ENCODE results near the gene ALLC.

ALLC gene

DNA sequence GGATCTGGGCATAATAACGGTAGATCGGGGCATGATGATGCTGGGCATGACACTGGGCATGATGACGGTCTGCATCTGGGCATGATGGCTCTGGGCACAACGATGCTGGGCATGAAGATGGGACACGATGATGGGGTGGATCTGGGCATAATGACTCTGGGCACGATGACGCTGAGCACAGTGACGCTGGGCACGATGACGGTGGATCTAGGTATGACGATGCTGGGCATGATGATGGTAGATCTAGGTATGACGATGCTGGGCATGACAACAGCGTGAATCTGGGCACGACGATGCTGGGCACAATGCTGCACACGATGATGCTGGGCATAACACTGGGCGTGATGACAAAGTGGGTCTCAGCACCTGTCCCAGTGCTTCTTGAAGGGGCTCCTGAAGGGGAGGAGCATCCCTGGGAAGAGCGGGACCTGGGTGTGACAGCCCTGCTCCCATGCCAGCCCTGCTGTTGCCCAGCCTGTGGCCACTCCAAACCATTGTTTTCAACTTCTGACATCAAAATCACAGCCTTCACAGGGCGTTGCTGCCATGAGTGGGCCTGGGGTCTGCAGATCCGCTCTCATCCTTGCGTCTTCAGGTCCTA lies 30.4 kb upstream of the ALLC start:
- H3K36me3 ChIP-seq (ENCODE audit: control insufficient read depth, insufficient read depth, low read length), result no peaks in the 10 kb centered on the region
- no peak for DNase-seq
- WGBS (ENCODE audit: extremely low coverage, insufficient coverage, low lambda C conversion rate), result no CpG with 5 or more reads among the region's 21 CpGs
- H3K4me1 ChIP-seq (ENCODE audit: control insufficient read depth, low read depth, low read length), result no peaks in the 10 kb centered on the region
- no peaks in the 10 kb centered on the region for H3K79me1 ChIP-seq (ENCODE audit: low read length)
- no peak overlapping the region for H3K4me2 ChIP-seq (ENCODE audit: low read length)
- no peak overlapping the region for H3K9ac ChIP-seq (ENCODE audit: low read length)
- no peak overlapping the region for H3K23ac ChIP-seq (ENCODE audit: low read length)
- no peak overlapping the region for H2BK15ac ChIP-seq (replicated peaks; ENCODE audit: low read depth)
- H3K4me3 ChIP-seq (ENCODE audit: low read length), result no peak overlapping the region
- no peaks in the 10 kb centered on the region for H3K27me3 ChIP-seq (ENCODE audit: insufficient read depth, low read length, poor library complexity)
- H4K5ac ChIP-seq (ENCODE audit: low read length), result no peak overlapping the region
- H3K4ac ChIP-seq (ENCODE audit: low read depth, low read length), result no peak overlapping the region
- no peaks in the 10 kb centered on the region for H3K79me2 ChIP-seq (ENCODE audit: control insufficient read depth, insufficient read depth, low read length)
- no peak overlapping the region for H2BK120ac ChIP-seq (ENCODE audit: low read depth, low read length)
- H2BK5ac ChIP-seq (ENCODE audit: low read length), result no peak overlapping the region
- no peak overlapping the region for H3K18ac ChIP-seq (ENCODE audit: low read length)
- no peak overlapping the region for H3K56ac ChIP-seq (ENCODE audit: low read length)
- no peak overlapping the region for H4K8ac ChIP-seq (ENCODE audit: low read depth, low read length)
- H2AK5ac ChIP-seq (ENCODE audit: low read length), result no peak overlapping the region
- no peak overlapping the region for H3K27ac ChIP-seq (ENCODE audit: low read depth, low read length)

DNA sequence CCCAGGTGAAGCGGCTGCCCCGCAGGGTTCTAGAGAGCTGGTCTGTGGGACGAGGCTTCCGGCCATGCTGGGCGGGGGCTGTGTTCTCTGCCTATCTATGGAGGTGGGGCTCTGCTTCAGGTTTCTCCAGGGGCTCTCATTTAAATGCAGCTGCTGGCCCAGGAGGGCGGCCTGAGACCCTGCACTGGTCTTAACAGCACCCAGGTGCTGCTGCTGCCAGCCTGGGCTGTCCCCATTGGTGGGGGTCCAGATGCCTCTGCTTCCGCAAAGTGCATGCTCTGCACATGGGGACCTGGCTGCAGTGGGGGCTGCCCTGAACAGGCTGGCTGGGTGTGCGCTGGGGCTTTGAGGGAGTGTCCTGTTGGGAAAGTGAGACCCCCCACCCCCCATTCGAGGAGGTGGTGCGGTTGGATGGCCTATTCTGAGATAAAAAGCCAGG lies 29.7 kb upstream of the ALLC start:
- H3K23ac ChIP-seq (ENCODE audit: low read length), result no peak overlapping the region
- no peak overlapping the region for H4K8ac ChIP-seq (ENCODE audit: low read depth, low read length)
- no peak overlapping the region for H3K56ac ChIP-seq (ENCODE audit: low read length)
- no peak overlapping the region for H3K4ac ChIP-seq (ENCODE audit: low read depth, low read length)
- H3K18ac ChIP-seq (ENCODE audit: low read length), result no peak overlapping the region
- no peaks in the 10 kb centered on the region for H3K27me3 ChIP-seq (ENCODE audit: insufficient read depth, low read length, poor library complexity)
- no peaks in the 10 kb centered on the region for H3K36me3 ChIP-seq (ENCODE audit: control insufficient read depth, insufficient read depth, low read length)
- H2BK5ac ChIP-seq (ENCODE audit: low read length), result no peak overlapping the region
- no peak overlapping the region for H2BK15ac ChIP-seq (replicated peaks; ENCODE audit: low read depth)
- H4K5ac ChIP-seq (ENCODE audit: low read length), result no peak overlapping the region
- no peak overlapping the region for H3K4me3 ChIP-seq (ENCODE audit: low read length)
- no peaks in the 10 kb centered on the region for H3K4me1 ChIP-seq (ENCODE audit: control insufficient read depth, low read depth, low read length)
- no peak overlapping the region for H2BK120ac ChIP-seq (ENCODE audit: low read depth, low read length)
- no peaks in the 10 kb centered on the region for H3K79me1 ChIP-seq (ENCODE audit: low read length)
- no peak overlapping the region for H3K9ac ChIP-seq (ENCODE audit: low read length)
- no CpG with 5 or more reads among the region's 10 CpGs for WGBS (ENCODE audit: extremely low coverage, insufficient coverage, low lambda C conversion rate)
- no peak overlapping the region for H3K27ac ChIP-seq (ENCODE audit: low read depth, low read length)
- no peak overlapping the region for H2AK5ac ChIP-seq (ENCODE audit: low read length)
- DNase-seq, result no peak
- H3K4me2 ChIP-seq (ENCODE audit: low read length), result no peak overlapping the region
- H3K79me2 ChIP-seq (ENCODE audit: control insufficient read depth, insufficient read depth, low read length), result no peaks in the 10 kb centered on the region

DNA sequence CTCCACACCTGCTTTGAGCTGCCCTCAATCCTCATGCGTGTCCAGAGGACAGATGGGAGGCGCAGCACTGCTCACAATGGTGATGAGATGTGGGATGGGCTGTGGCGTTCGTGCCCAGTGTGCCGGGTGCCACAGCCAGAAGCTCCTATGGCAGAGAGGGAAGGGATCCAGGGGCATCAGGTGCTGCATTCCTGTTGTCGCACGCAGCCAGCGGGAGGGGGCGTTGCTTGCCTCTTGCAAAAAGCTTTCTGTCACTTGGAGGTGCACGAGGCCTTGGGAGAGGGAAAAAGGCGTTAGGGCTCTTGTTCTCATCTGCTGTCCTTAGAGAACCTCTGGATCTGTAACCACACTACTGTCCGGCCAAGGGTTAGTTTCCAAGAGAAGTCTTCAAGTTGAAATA lies 29.2 kb upstream of the ALLC start:
- Histone ChIP-seq H3K4me2 (ENCODE audit: low read length) (no peak overlapping the region), H3K18ac (ENCODE audit: low read length) (no peak overlapping the region), H3K4me1 (ENCODE audit: control insufficient read depth, low read depth, low read length) (no peaks in the 10 kb centered on the region), H3K79me2 (ENCODE audit: control insufficient read depth, insufficient read depth, low read length) (no peaks in the 10 kb centered on the region), H3K27ac (ENCODE audit: low read depth, low read length) (no peak overlapping the region), H3K4me3 (ENCODE audit: low read length) (no peak overlapping the region), H3K36me3 (ENCODE audit: control insufficient read depth, insufficient read depth, low read length) (no peaks in the 10 kb centered on the region), H3K23ac (ENCODE audit: low read length) (no peak overlapping the region), H2BK5ac (ENCODE audit: low read length) (no peak overlapping the region), H3K79me1 (ENCODE audit: low read length) (no peaks in the 10 kb centered on the region), H3K56ac (ENCODE audit: low read length) (no peak overlapping the region), H2AK5ac (ENCODE audit: low read length) (no peak overlapping the region), H4K5ac (ENCODE audit: low read length) (no peak overlapping the region), H3K9ac (ENCODE audit: low read length) (no peak overlapping the region), H4K8ac (ENCODE audit: low read depth, low read length) (no peak overlapping the region), H2BK15ac (replicated peaks; ENCODE audit: low read depth) (no peak overlapping the region), H3K27me3 (ENCODE audit: insufficient read depth, low read length, poor library complexity) (no peaks in the 10 kb centered on the region), H2BK120ac (ENCODE audit: low read depth, low read length) (no peak overlapping the region), H3K4ac (ENCODE audit: low read depth, low read length) (no peak overlapping the region)
- DNase-seq, result peak; percentile 66
- no CpG with 5 or more reads among the region's 12 CpGs for whole genome bisulfite sequencing (ENCODE audit: extremely low coverage, insufficient coverage, low lambda C conversion rate)

DNA sequence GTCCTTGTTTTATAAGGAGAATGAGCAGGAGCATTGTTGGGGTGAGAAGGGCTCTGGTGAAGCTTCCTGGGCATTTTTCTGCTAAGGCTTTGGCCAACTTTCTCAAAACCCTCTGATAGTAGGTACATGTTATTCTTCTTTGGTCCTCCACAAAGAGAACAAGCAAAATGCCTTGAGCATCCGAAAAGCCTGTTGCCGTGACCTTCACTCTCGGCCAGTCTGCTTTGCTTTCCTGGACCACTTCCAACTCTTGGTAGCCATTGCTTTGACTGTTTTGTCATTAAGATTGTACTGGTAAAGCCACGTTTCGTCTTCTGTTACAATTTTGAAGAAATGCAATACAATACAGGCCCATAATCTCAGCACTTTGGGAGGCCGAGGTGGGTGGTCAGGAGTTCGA lies 27.4 kb upstream of the ALLC start:
- Histone ChIP-seq H3K23ac (ENCODE audit: low read length) (no peak overlapping the region), H2BK5ac (ENCODE audit: low read length) (no peak overlapping the region), H3K27ac (ENCODE audit: low read depth, low read length) (no peak overlapping the region), H3K4ac (ENCODE audit: low read depth, low read length) (no peak overlapping the region), H3K27me3 (ENCODE audit: insufficient read depth, low read length, poor library complexity) (no peaks in the 10 kb centered on the region), H2BK15ac (replicated peaks; ENCODE audit: low read depth) (no peak overlapping the region), H3K9ac (ENCODE audit: low read length) (no peak overlapping the region), H3K56ac (ENCODE audit: low read length) (no peak overlapping the region), H4K5ac (ENCODE audit: low read length) (no peak overlapping the region), H3K18ac (ENCODE audit: low read length) (no peak overlapping the region), H2AK5ac (ENCODE audit: low read length) (no peak overlapping the region), H3K4me1 (ENCODE audit: control insufficient read depth, low read depth, low read length) (no peaks in the 10 kb centered on the region), H3K36me3 (ENCODE audit: control insufficient read depth, insufficient read depth, low read length) (no peaks in the 10 kb centered on the region), H3K4me2 (ENCODE audit: low read length) (no peak overlapping the region), H2BK120ac (ENCODE audit: low read depth, low read length) (no peak overlapping the region), H3K79me2 (ENCODE audit: control insufficient read depth, insufficient read depth, low read length) (no peaks in the 10 kb centered on the region), H4K8ac (ENCODE audit: low read depth, low read length) (no peak overlapping the region), H3K4me3 (ENCODE audit: low read length) (no peak overlapping the region), H3K79me1 (ENCODE audit: low read length) (no peaks in the 10 kb centered on the region)
- WGBS (ENCODE audit: extremely low coverage, insufficient coverage, low lambda C conversion rate), result no CpG with 5 or more reads among the region's 7 CpGs
- no peak for DNase-seq

DNA sequence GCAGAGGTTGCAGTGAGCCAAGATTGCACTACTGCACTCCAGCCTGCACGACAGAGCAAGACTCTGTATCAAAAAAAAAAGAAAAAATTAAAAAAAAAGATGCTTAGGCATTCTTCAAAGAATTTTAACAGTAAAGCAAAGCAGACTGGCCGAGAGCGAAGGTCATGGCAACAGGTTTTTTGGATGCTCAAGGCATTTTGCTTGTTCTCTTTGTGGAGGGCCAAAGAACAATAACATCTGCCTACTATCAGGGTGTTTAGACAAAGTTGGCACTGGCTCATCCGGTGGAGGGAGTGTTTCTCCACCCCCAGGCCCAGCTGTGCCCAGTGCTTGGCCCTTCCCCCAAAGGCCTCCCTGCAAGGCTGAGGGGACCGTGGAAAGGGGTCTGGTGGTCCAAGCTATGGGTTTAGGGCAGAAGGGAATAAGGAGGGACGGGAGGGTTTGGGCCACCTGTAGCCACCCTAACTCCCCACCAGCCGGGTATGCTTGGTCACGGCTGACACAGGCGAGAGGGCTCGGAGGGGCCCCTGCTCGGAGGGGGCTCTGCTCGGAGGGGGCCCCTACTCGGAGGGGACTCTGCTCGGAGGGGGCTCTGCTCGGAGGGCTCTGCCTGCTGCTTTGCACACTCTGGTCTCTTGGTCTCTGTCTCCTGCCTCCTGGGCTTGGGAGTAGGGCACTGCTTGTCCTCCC lies 26.7 kb upstream of the ALLC start:
- DNase-seq, result no peak
- no peaks in the 10 kb centered on the region for H3K27me3 ChIP-seq (ENCODE audit: insufficient read depth, low read length, poor library complexity)
- H4K5ac ChIP-seq (ENCODE audit: low read length), result no peak overlapping the region
- H2AK5ac ChIP-seq (ENCODE audit: low read length), result no peak overlapping the region
- no peak overlapping the region for H2BK15ac ChIP-seq (replicated peaks; ENCODE audit: low read depth)
- no peak overlapping the region for H3K9ac ChIP-seq (ENCODE audit: low read length)
- H2BK120ac ChIP-seq (ENCODE audit: low read depth, low read length), result no peak overlapping the region
- no peak overlapping the region for H4K8ac ChIP-seq (ENCODE audit: low read depth, low read length)
- H3K4me2 ChIP-seq (ENCODE audit: low read length), result no peak overlapping the region
- no peaks in the 10 kb centered on the region for H3K79me1 ChIP-seq (ENCODE audit: low read length)
- H3K56ac ChIP-seq (ENCODE audit: low read length), result no peak overlapping the region
- H3K18ac ChIP-seq (ENCODE audit: low read length), result no peak overlapping the region
- no peak overlapping the region for H3K4ac ChIP-seq (ENCODE audit: low read depth, low read length)
- no peak overlapping the region for H2BK5ac ChIP-seq (ENCODE audit: low read length)
- no peaks in the 10 kb centered on the region for H3K36me3 ChIP-seq (ENCODE audit: control insufficient read depth, insufficient read depth, low read length)
- H3K23ac ChIP-seq (ENCODE audit: low read length), result no peak overlapping the region
- H3K27ac ChIP-seq (ENCODE audit: low read depth, low read length), result no peak overlapping the region
- H3K4me3 ChIP-seq (ENCODE audit: low read length), result no peak overlapping the region
- H3K4me1 ChIP-seq (ENCODE audit: control insufficient read depth, low read depth, low read length), result no peaks in the 10 kb centered on the region
- WGBS (ENCODE audit: extremely low coverage, insufficient coverage, low lambda C conversion rate), result no CpG with 5 or more reads among the region's 15 CpGs
- H3K79me2 ChIP-seq (ENCODE audit: control insufficient read depth, insufficient read depth, low read length), result no peaks in the 10 kb centered on the region
